HG02943 (cell line): ENCODE results near the gene AGR2.
"Not testable (repeated sequence)": the region's sequence is repeated elsewhere in the genome, so short reads cannot be mapped to it uniquely, and the experiment has no call there.

Experiments
- ATAC-seq: cut with Tn5 transposase; IDR thresholded peaks from one replicate; pipeline ENCODE4 v1.9.1; 2021; ENCODE audit warnings: mild to moderate bottlenecking, low read depth, moderate library complexity; ENCODE audit not compliant: unreplicated experiment

The AGR2 gene

DNA sequence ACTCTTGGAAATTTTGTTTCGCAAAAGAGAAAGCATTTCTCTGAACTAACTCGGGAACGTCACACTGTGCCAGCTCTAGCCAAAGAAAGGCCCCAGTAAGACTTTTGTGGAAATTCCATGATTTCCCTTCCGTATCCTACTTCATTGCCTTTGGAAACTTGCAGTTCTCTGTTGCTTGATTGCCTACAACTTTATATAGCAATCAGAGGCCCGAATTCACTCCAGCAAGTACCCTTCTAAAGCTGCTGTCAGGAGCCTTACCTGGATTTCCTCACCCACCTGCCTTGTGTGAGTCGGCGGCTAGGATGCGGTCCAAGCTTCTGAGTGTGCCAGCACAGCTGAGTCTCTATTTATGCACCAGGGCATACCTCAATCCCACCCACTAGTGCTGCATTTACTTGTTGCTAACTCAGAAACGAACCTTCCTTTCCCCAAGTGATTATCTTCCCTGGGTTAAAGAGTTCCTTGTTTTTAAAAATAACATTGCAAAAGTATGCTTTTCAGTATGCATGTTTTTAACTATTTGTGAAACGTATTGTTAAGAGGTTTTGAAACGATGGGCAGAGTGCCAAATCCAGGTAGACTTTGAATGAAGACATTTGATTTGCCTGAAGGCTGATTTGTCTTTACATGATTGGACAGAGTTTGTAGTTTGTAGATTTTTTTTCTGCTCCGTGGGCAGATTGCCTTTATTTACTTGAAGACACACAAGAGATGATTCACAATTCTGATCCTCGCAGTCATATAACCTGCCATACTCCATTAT, at the start of gene AGR2:
Gene AGR2, minus strand, starts transcription at position 326 of the 766 bp plus-strand sequence. CDS start 3,203 bp downstream, outside the sequence.
- ATAC-seq, result no peak

DNA sequence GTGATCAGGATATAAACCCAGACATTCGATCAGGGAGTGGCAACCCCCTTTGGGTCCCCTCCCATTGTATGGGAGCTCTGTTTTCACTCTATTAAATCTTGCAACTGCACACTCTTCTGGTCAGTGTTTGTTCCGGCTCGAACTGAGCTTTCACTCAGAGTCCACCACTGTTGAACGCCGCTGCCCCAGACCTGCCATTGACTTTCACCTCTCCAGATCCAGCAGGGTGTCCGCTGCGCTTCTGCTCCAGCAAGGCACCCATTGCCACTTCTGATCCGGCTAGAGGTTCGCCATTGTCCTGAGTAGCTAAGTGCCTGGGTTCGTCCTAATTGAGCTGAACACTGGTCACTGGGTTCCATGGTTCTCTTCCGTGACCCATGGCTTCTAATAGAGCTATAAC, 48.4 kb upstream of the AGR2 start:
- not testable (repeated sequence) for ATAC-seq

DNA sequence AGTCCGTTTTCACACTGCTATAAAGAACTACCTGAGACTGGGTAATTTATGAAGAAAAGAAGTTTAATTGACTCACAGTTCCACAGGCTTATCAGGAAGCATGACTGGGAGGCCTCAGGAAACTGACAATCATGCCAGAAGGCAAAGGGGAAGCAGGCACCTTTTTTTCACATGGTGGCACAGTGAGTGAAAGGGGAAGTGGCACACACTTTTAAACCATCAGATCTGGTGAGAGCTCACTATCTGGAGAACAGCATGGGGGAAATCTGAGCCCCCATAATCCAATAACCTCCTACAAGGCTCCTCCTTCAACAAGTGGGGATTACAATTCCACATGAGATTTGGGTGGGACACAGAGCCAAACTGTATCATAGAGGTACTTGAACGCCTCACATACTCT, 47.0 kb upstream of the AGR2 start:
- ATAC-seq, result no peak

DNA sequence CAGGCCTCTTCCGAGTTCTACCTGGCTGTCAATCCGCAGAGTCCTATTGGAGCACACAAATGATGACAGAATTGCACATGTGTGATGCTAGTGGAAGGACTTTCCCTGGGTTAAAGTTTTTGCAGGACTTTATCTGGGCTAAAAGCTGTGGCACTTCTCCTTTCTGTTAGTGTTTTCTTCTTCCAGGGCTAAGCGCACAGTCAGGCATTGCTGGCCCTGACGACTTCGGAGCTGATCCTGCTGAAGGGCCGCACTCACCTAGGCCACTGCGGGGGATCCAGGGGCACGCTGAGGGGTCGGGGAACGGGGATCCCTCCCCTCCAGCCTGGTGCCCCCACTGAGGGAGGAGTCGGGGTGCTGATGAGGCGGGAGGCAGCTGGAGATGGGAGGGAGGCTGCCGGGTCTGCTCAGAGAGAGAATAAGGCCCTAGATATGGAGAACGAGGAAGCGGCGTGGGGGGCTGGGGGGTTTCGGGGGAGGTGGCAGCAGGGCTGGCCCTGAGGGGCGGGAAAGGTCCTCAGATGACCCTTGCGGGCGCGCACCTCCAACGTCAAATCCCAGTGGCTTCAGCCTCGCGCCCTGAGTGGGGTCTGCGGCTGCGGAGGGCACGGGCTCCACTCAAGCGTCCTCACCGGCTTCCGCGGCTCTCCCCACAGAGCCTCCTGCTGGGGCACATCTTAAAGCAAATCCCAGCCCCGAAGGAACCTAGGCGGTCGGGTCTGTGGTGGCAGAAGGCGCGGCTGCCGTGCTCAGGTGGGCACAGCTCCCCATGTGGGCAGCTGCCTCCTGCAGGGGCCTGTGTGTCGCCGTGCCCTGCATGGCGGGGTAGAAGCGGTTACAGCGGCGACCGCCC, 46.0 kb upstream of the AGR2 start:
- ATAC-seq, result no peak

DNA sequence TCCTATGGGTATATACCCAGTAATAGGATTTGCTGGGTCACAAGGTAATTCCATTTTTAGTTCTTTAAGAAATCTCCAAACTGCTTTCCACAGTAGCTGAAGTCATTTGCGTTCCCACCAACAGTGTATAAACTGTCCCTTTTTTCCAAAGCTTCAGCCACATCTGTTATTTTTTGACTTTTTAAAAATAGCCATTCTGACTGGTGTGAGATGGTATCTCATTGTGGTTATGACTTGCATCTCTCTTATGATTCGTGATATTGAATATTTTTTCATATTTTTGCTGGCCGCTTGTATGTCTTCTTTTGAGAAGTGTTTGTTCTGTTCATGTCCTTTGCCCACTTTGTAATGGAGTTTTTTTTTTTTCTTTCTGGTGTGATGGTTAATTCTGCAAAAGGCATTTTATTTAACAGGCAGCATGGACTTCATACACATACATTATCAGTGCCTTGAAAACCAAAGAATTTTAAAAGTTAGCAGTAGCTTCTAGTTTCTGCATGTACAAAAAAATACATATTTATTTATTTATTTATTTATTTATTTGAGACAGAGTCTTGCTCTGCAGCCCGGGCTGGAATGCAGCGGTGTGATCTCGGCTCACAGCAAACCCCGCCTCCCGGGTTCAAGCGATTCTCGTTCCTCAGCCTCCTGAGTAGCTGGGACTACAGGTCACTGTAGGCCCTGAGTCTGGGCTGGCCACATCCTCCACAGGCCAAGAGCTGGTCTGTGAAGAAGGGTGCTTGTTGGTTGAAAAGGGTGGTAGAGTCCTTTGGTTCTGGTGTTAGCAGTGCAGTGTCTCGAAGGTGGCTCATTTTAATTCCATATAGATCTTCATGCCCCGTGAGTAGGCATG, 44.7 kb upstream of the AGR2 start:
- ATAC-seq, result no peak

DNA sequence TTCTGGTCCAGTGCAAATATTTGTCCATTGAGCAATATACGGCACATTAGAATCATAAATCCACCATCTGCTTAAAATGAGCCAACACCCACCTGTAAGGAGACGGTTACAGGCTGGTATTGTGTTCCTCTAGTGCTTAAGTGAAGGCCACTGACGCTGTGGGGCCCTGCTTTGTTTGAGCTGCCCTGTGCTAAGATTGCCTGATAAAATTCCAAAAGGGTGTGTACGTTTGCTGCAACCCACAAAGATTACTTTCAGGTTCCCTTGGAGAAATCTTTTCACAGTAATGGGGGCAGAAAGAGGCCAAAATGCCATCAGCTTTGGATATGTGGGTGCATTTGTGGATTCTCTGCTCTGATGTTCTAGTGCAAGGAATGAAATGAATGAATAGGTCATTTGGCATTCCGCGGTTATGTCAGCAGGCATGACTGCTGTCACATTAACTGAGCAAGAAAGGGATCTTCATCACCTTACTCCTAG, 42.6 kb upstream of the AGR2 start:
- ATAC-seq, result no peak

DNA sequence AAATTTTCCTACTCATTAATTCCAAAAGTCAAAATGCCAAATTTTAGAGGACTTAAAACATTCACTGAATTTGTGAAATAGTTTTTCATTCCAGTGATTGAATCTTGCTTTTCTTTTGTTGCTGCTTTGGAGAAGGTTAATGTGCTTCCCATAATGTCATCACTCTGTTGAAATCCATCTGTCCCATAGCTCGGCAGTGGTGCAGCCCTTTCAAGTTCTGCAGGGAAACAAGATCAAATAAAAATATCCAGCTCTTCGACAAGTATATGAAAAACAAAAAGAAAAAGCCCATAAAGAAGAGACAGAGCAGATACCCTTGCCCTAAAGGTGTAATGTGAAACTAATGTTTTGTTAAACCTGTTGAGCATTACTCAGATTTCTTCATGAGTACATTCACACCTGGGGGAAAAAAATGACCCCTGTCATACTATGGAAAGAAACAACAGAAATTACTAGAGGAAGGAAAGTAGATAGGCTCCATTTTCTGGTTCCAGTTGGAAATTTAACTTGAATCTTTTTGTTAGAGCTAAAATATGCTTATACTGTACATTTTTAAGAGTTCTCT, 41.9 kb upstream of the AGR2 start:
- ATAC-seq, result no peak

DNA sequence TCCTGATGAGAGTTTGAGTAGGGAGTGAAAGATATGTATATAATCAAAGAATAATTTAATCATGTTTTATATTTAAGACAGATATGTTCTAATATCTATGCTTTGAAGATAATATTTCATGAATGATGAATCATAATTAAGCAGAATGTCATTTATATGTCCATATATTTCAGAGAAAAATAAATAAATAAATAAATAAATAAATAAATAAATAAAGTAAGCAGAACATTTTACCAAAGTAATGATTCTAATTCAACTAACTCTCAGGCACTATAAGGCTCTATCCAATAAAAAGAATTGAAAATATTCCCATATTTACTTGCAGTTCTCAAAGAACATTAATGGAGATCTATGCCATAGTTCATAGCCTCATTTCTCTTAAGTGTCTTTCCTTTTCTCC, 40.9 kb upstream of the AGR2 start:
- no peak for ATAC-seq

DNA sequence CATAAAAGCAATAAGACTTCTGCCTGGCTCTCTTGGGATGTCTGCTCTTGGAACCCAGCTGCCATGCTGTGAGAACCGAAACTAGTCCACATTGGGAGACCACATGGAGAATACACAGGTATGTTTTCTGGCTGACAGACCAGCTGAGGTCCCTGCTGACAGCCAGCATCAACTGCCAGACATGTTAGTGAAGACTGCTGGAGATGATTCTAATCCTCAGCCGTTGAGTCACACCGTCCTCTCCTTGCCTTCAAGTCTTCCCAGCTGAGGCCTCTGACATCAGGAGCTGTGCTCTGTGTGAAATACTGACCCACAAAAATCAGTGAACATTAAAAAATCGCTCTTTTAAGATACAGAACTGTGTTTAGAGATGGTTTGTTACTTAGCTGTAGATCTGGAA, 36.9 kb upstream of the AGR2 start:
- ATAC-seq, result no peak

DNA sequence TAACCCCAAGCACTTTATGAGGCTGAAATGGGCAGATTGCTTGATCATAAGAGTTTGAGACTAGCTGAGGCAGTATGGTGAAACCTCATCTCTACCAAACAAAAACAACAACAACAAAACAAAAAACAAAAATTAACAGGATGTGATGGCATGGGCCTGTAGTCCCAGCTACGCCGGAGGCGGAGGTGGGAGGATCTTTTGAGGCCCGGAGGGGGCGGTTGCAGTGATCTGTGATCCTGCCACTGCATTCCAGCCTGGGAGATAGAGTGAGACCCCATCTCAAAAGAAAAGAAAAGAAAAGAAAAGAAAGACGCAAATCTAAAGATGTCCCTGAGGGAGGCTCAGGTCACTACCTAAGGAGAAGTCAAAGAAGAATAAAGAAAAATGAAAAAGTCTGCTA, 35.3 kb upstream of the AGR2 start:
- ATAC-seq, result no peak

DNA sequence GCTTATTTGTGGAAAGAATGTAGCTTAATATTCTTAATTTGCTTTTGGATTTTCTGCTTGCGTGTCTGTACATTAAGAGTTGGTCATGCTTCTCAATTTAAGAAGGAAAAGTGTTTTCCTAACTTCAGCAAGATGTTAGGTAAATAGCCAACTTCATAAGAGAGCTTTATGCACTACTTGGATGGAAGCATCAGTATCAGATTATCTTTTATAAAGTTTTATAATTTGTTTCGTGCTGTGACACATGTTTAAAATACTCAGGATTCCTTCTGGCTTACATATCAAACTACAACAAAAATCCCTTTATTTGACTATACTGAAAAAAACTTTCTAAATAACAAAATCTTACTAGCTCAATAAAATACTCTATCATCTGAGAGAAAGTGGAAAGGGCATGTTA, 34.8 kb upstream of the AGR2 start:
- no peak for ATAC-seq

DNA sequence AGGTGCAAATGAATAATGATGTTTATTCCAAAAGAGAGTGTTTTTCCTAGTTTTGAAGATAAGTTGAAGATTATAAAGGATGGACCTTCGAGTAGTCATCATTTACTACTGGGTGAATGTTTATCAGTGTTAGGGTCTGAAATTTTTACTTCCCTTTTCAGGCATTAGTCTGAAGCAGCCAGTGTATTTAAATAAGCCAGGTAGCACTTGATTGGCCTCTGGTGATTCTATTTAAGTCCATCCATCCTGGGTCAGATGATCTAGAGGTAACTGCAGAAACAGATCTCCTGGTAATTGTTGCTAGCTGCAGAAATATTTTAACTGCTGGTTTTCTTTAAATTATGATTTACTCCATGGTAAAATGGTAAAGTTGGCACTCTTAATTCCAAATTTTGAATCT, 34.1 kb upstream of the AGR2 start:
- ATAC-seq, result no peak

DNA sequence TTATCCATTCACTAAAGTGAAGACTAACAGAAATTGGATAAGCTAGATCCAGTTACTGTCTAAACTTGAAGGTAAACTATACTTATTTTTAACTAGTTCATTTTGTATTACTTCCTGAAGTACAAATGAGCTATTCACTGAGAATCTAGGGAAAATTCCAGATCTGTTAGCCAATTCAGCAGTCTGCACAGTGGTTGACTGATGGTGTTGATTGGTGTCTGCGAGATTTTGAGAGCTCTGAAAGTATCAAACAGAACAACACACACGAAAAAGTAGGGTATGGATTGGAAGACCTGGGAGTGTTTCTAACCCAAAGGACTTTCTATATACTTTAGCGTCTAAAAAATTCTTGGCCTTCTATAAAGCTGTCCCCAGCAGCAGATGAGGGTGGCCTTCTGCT, 33.6 kb upstream of the AGR2 start:
- no peak for ATAC-seq

DNA sequence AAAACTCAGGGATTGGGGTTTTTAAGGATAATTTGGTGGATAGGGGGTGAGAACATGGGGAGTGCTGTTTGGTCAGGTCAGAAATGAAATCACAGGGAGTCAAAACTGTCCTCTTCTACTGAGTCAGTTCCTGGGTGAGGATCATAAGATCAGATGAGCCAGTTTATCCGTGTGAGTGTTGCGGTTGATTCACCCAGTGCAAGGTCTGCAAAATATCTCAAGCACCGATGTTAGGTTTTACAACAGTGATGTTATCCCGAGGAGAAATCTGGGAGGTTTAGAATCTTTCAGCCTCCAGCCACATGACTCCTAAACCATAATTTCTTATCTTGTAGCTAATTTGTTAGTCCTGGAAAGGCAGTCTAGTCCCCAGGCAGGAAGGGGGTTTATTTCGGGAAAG, 31.7 kb upstream of the AGR2 start:
- no peak for ATAC-seq

DNA sequence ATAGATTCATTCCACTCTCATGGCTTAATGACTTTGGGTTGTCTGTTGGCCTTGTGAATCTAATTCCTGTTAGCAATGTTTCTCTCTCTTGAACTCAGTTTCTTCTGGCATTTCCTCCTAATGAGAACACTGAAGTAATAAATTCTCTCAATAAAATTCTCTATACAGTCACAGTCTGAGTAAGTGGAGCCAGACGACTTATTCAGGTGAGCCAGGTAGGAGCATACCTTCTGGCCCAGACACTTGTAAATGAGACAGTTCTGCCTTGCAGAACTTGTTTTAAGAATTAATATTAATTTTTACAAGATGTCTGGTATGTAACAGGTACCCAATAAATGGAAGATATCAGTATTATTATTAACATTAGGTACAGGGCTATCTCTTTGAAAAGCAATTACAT, 28.6 kb upstream of the AGR2 start:
- no peak for ATAC-seq

DNA sequence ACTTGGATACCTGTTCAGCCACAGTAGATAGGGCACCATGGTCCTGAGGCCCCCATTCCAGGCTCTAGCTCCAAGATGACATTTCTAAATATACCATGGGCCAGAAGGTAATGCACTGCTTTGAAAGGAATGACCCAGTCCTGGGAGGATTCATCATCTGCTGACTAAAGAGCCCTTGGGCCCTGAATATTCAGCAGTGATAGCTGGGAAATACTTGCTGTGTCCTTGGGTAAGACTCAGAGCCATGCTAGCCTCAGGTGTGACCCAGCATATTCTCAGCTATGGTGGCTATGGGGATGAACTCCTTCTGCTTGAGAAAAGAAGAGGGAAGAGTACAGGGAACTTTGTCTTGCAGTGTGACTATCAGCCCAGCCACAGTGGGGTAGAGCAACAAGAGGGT, 21.3 kb upstream of the AGR2 start:
- ATAC-seq, result no peak

DNA sequence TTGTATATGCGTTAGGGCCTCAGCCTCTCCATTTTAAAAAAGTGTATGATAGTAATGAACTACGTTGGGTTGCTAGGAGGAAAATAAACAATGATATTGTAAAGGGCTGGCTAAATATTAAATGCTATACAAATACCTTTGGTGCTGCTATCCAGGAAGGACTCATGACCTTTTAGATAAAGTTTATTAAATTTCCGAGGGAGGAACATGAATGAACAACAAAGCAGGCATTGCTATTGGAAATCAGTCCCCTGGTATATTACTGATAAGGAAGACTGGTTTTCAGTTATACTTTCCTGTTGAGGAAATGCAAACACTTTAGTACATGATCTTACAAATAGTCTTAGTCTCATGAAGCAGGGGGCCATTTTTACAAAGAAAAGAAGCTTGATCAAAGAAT, 17.2 kb upstream of the AGR2 start:
- no peak for ATAC-seq

DNA sequence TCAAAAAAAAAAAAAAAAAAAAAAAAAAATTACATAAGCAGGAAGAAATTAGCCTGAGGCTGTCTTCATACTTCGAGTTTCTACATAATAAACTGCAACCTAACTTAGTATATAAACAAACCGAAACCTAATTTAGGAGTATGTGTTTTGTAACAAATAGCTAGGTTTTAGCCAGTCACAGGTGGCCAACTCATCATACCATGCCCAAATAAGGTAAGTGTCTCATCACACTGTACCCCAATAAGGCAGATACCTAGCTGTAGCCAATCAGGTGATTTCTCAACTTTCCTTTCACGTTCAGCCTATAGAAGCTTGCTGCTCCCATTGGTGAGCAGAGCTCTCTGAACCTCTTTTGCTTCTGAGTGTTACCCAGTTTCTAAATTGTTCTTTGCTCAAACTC, 13.9 kb upstream of the AGR2 start:
- ATAC-seq, result no peak

DNA sequence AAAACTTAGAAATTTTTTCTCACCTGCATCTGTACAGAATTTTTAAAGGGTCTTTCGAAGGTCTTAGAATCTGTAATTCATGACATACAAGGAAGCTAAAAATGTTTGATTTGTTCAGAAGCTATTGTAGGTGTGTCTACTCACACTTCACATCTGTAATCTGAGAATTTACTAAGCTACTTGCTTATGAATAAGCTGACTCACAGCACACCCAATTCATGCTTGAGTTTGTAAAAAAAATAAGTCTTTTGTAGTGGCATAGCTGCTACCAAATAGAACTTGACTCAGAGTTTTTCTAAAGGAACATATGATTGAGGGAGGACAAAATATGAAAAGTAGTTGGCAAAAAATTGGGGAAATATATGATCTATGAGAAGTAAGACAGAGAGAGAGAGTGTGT, 12.7 kb upstream of the AGR2 start:
- ATAC-seq, result no peak

DNA sequence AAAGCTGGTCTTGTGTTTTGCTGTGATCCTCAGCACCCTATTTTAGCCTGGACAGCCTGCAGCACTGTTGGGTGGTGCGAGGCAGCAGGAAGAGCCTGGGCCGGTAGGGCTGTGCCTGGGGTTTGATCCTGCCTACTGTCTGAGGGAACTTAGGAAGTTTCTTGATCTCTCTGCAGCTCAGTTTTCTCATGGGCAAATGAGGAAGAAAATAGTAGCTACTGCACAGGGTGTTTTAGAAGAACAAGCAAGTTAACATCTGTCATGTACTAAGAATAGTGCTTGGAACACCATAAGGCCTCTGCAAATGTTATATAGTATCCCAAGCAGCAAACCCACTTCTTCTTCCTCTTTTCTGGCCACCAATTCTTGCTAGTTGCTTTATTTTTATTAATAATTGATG, 12.0 kb upstream of the AGR2 start:
- no peak for ATAC-seq

DNA sequence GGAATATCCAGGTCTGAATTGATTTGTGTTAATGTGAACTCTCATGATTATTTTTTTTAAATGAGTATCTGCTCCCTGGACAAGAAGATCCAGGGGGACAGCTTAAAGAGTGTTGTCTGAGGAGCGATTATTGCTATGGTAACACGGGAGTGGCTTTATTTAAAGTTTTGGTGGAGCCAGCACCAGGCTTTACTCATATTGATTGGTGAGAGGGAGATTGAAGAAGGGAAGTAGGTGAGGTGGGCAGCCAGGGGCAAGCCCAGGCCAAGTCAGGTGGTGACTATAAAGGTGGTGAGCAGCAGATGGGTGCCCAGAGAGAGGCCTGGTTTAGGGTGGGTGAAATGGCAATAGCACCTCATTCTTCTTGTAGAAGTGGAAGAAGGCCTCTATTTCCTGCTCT, 10.2 kb upstream of the AGR2 start:
- no peak for ATAC-seq
